Amygdala (tissue), 56 donors: ENCODE results near the gene PDE9A.

ENCODE experiments used
- DNase-seq, 56 donors: peaks; one replicate each; lab custom pipeline; 2025; lab: John Stamatoyannopoulos, UW

The PDE9A gene

GRCh38 chr21:42682661-42683210 lies 29.3 kb downstream of the PDE9A start:
- DNase-seq: no peak

- no peak for DNase-seq
These were observed 30.1 kb downstream of the PDE9A start for GRCh38 chr21:42683371-42684108.

DNA sequence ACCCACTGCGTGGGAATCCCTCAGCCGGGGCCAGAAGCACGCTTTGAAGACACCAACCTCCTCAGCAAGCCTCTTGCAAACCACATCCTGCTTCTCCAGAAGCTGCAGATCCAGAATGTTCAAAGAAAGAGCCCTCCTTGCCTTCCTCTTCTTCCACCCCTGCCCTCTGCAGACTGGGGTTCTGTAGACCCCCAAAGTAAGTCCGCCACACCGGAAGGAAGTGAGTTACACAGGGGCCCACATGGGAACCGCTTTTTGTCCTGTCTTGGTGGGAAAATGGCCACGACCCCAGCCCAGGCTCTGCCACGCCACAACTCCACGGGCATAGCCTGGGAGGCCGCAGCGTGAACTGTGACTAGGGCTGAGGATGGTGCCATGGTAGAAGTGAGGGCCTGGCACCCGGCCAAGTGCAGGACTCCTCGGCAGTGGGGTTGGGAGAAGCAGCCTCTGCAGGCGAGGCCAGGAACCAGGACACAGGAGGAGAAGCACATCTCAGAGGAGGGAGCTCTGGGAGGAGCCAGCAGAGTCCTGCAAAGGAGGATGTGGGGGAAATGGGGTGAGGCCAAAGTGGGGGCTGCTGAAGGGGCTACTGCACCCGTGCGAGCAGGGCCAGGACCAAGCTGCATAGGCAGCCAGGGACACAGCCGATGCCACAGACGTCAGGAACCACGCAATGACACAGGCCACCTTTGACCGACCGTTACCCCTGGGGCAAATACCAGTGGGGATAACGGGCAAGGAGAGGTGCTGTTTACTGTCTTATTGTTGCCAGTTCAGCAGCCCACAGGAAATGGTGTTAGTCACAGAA lies 30.9 kb downstream of the PDE9A start:
- DNase-seq: no peak

- peak in 7 of 56 donors; percentile 27 to 43 (median 30) for DNase-seq
These were observed 31.6 kb downstream of the PDE9A start for GRCh38 chr21:42685036-42685435.

DNA sequence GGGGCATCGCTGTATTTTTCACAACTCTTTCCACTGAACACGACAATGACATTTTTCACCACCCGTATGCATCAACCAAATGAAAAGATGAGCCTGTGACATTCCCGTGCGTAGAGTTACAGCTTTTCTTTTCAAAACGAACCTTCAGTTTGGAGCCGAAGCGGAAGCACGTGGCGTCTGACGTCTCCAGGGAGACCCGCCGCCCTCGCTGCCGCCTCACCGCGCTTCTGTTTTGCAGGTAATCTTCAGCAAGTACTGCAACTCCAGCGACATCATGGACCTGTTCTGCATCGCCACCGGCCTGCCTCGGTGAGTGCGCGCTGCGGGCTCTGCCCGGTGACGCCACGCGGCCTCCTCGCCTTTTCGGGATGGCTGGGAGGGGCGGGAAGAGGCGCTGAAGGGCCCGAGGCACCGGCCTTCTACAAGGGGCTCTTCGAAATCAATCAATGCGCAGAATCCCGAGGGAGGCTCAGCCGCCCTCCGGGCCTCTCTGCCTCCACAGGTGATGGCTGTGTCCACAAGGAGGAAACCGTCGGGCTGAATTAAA lies 32.6 kb downstream of the PDE9A start:
- no peak for DNase-seq

DNA sequence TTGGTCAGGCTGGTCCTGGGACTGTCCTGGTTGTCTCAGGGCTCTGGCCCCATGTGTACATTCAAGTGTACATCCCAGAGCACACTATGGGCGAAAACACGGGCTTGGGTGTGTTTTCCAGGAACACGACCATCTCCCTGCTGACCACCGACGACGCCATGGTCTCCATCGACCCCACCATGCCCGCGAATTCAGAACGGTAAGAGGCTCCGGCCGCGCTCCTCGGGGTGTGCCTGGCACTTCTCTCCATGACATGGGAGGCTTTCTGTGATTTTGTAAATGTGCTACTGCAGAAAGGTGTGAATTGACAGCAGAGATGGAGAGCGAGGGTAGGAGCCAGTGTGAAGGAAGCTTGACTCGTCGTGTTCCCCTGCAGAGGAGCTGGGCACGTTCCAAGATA lies 34.4 kb downstream of the PDE9A start:
- no peak for DNase-seq

GRCh38 chr21:42688226-42688840 lies 34.9 kb downstream of the PDE9A start:
- no peak for DNase-seq

GRCh38 chr21:42688841-42689371 lies 35.5 kb downstream of the PDE9A start:
- no peak for DNase-seq

- DNase-seq: no peak
These were observed 37.2 kb downstream of the PDE9A start for GRCh38 chr21:42690586-42690985.

- no peak for DNase-seq
These were observed 38.6 kb downstream of the PDE9A start for GRCh38 chr21:42691901-42692559.

DNA sequence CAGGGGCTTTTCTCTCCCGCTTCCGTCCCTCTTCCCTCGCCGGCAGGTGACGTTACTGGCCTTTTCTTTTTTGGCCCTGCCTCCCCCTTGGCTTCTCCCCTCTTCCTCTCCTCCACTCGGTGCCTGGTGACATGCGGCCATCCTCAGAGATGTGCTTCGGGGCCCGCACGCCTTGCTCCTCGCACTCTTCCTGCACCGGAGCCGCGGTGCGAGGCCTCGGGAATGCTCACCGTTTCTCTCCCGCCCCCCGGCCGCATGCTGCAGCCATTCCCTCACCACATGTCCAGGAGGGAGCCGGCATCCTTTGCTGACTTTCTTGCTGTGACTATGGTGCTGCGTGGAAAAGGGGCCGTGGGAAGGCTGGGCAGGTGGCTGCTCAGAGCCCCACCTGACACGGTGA lies 39.3 kb downstream of the PDE9A start:
- no peak for DNase-seq

DNA sequence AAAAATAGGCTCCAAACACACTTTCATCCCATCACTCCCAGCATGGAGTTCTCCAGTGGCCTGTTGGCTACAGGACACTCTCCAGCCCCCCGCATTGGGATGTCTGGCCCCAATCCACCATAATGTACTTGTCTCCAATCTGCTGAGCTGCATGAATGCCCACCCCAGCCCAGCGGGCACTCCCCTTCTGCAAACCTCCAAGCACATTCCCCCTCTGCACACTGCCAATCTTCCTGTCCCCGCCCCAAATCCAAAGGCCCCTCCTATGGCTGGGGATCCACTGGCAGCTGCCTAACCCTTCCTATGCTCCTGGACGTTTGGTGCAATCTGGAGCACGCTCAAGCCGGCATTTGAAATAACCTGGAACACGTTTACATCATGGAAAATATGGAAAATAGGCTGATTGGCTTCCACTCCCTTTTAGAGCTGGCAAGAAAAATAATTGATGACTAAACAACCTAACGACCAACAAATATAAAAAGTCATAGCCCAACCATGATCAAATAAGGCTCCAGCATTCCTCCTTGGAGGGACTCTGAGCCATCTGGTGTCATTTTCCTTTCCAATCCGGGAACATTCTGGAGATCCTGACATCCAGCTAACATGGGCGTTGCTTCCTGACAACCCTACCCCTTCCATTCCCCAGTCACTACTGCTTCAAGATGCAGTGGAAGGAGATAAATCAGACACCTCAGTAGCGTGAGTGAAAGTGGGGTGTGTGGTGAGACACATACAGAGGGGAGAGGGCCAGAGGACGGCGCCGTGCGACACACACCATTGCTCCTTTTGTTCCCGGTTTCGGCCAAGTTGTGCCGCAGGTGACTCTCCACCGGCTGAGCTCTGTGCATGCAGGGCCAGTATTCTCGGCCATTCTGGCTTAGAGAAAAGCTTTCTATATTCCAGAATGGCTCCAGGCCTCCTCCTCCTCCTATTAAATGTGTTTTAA lies 41.6 kb downstream of the PDE9A start:
- DNase-seq: no peak

GRCh38 chr21:42695697-42696380 lies 42.4 kb downstream of the PDE9A start:
- peak in 1 of 56 donors; percentile 26 for DNase-seq

- DNase-seq: no peak
These were observed 43.1 kb downstream of the PDE9A start for GRCh38 chr21:42696501-42697040.

DNA sequence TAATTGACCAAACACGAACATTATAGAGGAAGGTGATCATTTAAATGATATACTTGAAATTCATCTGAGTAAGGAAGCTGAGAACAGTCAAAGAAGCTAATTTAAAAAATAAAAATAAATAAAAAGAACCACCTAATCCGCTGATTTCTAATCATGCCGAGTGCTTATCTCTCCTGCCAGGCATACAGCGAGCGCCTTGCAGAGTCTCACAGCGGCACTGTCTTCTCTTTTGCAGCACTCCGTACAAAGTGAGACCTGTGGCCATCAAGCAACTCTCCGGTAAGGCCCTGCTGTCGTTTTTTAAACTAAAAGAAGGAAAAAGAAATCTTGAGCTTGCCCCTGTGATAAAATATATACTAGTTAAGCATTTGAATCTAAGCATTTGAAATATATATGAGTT lies 45.3 kb downstream of the PDE9A start:
- no peak for DNase-seq

DNA sequence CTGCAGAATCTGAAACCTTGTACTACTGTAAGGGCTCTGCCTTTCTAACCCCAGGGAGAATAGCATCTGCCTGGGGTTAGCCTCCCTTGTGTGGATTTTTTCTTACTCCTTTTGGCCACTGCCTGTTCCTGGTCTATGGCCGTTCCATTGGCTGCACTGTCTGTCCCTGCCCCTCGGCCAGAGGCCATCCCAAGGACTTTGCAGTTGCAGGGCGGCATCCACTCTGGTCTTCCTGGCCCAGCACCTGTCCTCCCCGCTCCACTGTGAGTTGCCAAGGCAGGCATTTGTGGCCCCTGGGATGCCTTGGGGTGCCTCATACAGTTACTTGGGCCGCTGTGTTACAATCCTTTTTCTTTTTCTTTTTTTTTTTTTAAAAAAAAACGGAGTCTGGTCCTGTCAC lies 45.8 kb downstream of the PDE9A start:
- no peak for DNase-seq

DNA sequence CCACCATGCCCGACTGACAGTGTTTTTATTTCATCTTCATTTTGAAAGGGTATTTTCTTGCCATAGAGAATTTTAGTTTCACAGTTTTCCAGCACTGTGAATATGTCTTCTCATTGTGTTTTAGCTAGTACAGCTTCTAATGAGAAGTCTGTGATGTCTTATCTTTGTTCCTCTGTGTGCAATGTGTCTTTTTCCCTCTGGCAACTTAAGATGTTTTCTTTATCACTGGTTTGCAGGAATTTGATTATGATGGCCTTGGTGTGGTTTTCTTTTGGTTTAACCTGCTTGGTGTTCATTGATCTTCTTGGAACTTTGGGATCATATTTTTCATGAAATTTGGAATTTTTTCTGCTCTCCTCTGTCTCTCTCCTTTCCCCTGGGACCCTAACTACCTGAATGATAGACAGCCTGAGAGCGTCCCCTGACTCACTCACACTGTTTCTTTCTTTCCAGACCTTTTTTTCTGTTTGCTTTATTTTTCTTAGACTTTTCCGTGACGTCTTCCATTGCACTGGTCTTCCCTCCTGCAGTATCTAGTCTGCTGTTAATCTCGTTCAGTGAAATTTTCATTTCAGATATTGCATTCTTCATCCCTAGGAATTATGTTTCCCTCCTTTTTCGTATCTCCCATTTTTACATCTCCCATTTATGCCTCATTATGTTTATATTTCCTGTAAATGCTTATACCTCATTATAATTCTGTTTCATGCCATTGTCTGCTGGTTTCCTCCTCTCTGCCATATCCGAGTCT lies 48.5 kb downstream of the PDE9A start:
- no peak for DNase-seq
